H1 (cell line): ENCODE measurements around the gene SLC25A26. TPM values are rescaled to one million over a fixed set of nuclear protein-coding genes. Genes with fewer than 3 reads are reported as not detected.

Source experiments
- CTCF ChIA-PET: fragments of 300-600 bp; sonication (Branson Sonifier 250); formaldehyde crosslinking; loops from one replicate; lab custom pipeline; 2021; ENCODE audit not compliant: partially characterized antibody; lab: Charles Lee
- POLR2A ChIA-PET: fragments of 300-600 bp; sonication (Branson Sonifier 250); formaldehyde crosslinking; loops from one replicate; lab custom pipeline; 2021; ENCODE audit warnings: inconsistent platforms; ENCODE audit not compliant: partially characterized antibody; lab: Charles Lee
- DNase-seq, 2 experiments: peaks; one replicate each; pipeline versions ENCODE4 v3.0.0 to v3.0.0-alpha.2; 2010 to 2022; ENCODE audit warnings: low spot score in 2 of 2, low read depth in 1 of 2, mixed read lengths in 1 of 2
- FAIRE-seq: peaks from 2 replicates; lab custom pipeline; 2011; peaks lifted over from hg19 to GRCh38; lab: Jason Lieb, UNC
- H2AFZ ChIP-seq: 2 replicates; pipeline ENCODE4 v1.8.1; 2012; ENCODE audit warnings: low read length, inconsistent platforms
- H2AK5ac ChIP-seq: 2 replicates; pipeline ENCODE4 v1.6.1; 2013; ENCODE audit warnings: low read depth, low read length
- H2BK120ac ChIP-seq: replicated peaks from 2 replicates; pipeline ENCODE3; 2013; ENCODE audit warnings: low read depth, low read length, inconsistent platforms
- H2BK12ac ChIP-seq: 2 replicates; pipeline ENCODE4 v1.6.1; 2013; ENCODE audit warnings: low read depth, low read length
- H2BK15ac ChIP-seq: 2 replicates; pipeline ENCODE4 v1.6.1; 2013; ENCODE audit warnings: low read length
- H2BK20ac ChIP-seq: 2 replicates; pipeline ENCODE4 v1.6.1; 2013; ENCODE audit warnings: low read length
- H2BK5ac ChIP-seq: 2 replicates; pipeline ENCODE4 v1.6.1; 2013; ENCODE audit warnings: low read depth, low read length
- H3K14ac ChIP-seq: 2 replicates; pipeline ENCODE4 v1.6.1; 2013; ENCODE audit warnings: inconsistent platforms; ENCODE audit not compliant: insufficient read length
- H3K18ac ChIP-seq: 2 replicates; pipeline ENCODE4 v1.6.1; 2013; ENCODE audit warnings: low read length; ENCODE audit errors: extremely low read depth
- H3K23ac ChIP-seq: 2 replicates; pipeline ENCODE4 v1.6.1; 2013; ENCODE audit warnings: inconsistent platforms; ENCODE audit not compliant: insufficient read length
- H3K23me2 ChIP-seq: 2 replicates; pipeline ENCODE4 v1.6.1; 2013; ENCODE audit warnings: low read depth, low read length
- H3K27ac ChIP-seq: 2 replicates; pipeline ENCODE4 v1.6.1; 2011; ENCODE audit warnings: low read depth, low read length, inconsistent platforms
- H3K27me3 ChIP-seq, 4 experiments: replicated peaks in 1 of 4; 1 replicate in 1 of 4; 2 replicates in 3 of 4; pipeline versions ENCODE4 v1.6.1 to v1.8.1; 2011 to 2013; ENCODE audit warnings: low read length in 3 of 4, mild to moderate bottlenecking in 3 of 4, inconsistent platforms in 2 of 4, mixed read lengths in 2 of 4, moderate library complexity in 1 of 4; ENCODE audit not compliant: control insufficient read depth in 3 of 4, insufficient read depth in 3 of 4; ENCODE audit errors: extremely low read depth in 1 of 4
- H3K36me3 ChIP-seq, 4 experiments: 2 replicates each; pipeline versions ENCODE4 v1.6.1 to v1.8.1; 2011 to 2013; ENCODE audit warnings: mild to moderate bottlenecking in 4 of 4, low read length in 3 of 4, moderate library complexity in 2 of 4, control low read depth in 1 of 4, inconsistent platforms in 1 of 4; ENCODE audit not compliant: insufficient read depth in 4 of 4, control insufficient read depth in 2 of 4
- H3K4ac ChIP-seq: replicated peaks from 2 replicates; pipeline ENCODE3; 2013; ENCODE audit warnings: low read length, low read depth, mixed read lengths, inconsistent platforms; ENCODE audit not compliant: insufficient read length
- H3K4me1 ChIP-seq, 4 experiments: replicated peaks in 1 of 4; 1 replicate in 1 of 4; 2 replicates in 3 of 4; pipeline versions ENCODE4 v1.6.1 to v1.8.1; 2011 to 2013; ENCODE audit warnings: low read length in 3 of 4, inconsistent platforms in 2 of 4, mixed read lengths in 1 of 4; ENCODE audit not compliant: insufficient read depth in 4 of 4, control insufficient read depth in 3 of 4
- H3K4me2 ChIP-seq, 2 experiments: 2 replicates each; pipeline versions ENCODE4 v1.6.1 to v1.8.1; 2011 to 2013; ENCODE audit warnings: low read depth in 2 of 2, low read length in 2 of 2, control low read depth in 1 of 2, inconsistent platforms in 1 of 2, mild to moderate bottlenecking in 1 of 2; ENCODE audit not compliant: insufficient read depth in 1 of 2
- H3K4me3 ChIP-seq, 4 experiments: fragments of 200-600, 300-600 bp in 1 of 4; sonication (generic), shearing (Covaris generic), sonication (Bioruptor Twin) in 1 of 4; 2 replicates each; pipeline versions ENCODE4 v1.5.1 to v1.8.1; 2011 to 2016; ENCODE audit warnings: low read length in 4 of 4, low read depth in 3 of 4, control low read depth in 2 of 4, inconsistent platforms in 2 of 4, mild to moderate bottlenecking in 2 of 4, mixed read lengths in 1 of 4, moderate library complexity in 1 of 4; ENCODE audit not compliant: insufficient read depth in 2 of 4; ENCODE audit errors: extremely low read depth in 1 of 4
- H3K56ac ChIP-seq: replicated peaks from 2 replicates; pipeline ENCODE3; 2013; ENCODE audit warnings: low read depth, mild to moderate bottlenecking, mixed read lengths, low read length, inconsistent platforms; ENCODE audit not compliant: insufficient read length
- H3K79me1 ChIP-seq: 2 replicates; pipeline ENCODE4 v1.6.1; 2013; ENCODE audit warnings: low read depth, low read length, control low read depth
- H3K79me2 ChIP-seq, 2 experiments: 2 replicates each; pipeline versions ENCODE4 v1.6.1 to v1.8.1; 2012 to 2013; ENCODE audit warnings: low read length in 2 of 2, mild to moderate bottlenecking in 2 of 2, inconsistent platforms in 1 of 2; ENCODE audit not compliant: insufficient read depth in 2 of 2, control insufficient read depth in 1 of 2
- H3K9ac ChIP-seq, 4 experiments: replicated peaks in 1 of 4; 1 replicate in 1 of 4; 2 replicates in 3 of 4; pipeline versions ENCODE4 v1.6.1 to v1.8.1; 2011 to 2013; ENCODE audit warnings: low read depth in 3 of 4, low read length in 3 of 4, control low read depth in 2 of 4, mild to moderate bottlenecking in 2 of 4, moderate library complexity in 2 of 4, inconsistent platforms in 1 of 4; ENCODE audit errors: extremely low read depth in 1 of 4
- H3K9me3 ChIP-seq, 2 experiments: 2 replicates each; pipeline versions ENCODE4 v1.6.1 to v1.8.1; 2012 to 2013; ENCODE audit warnings: mild to moderate bottlenecking in 2 of 2, moderate library complexity in 2 of 2, control low read depth in 1 of 2, inconsistent platforms in 1 of 2, low read depth in 1 of 2, low read length in 1 of 2, mixed read lengths in 1 of 2; ENCODE audit not compliant: insufficient read depth in 2 of 2
- H4K20me1 ChIP-seq, 2 experiments: replicated peaks in 1 of 2; 2 replicates each; pipeline versions ENCODE3 to v1.8.1; 2011 to 2013; ENCODE audit warnings: inconsistent platforms in 2 of 2, low read length in 2 of 2, mild to moderate bottlenecking in 1 of 2; ENCODE audit not compliant: insufficient read depth in 2 of 2, control insufficient read depth in 1 of 2
- H4K5ac ChIP-seq: 2 replicates; pipeline ENCODE4 v1.6.1; 2013; ENCODE audit warnings: low read length, low read depth, mixed read lengths, inconsistent platforms; ENCODE audit not compliant: insufficient read length
- H4K8ac ChIP-seq: 2 replicates; pipeline ENCODE4 v1.8.0; 2013; ENCODE audit warnings: mild to moderate bottlenecking, moderate library complexity, low read length, inconsistent platforms; ENCODE audit not compliant: insufficient read depth; ENCODE audit errors: extremely low read depth
- H4K91ac ChIP-seq: replicated peaks from 2 replicates; pipeline ENCODE3; 2013; ENCODE audit warnings: low read length, mixed read lengths, inconsistent platforms; ENCODE audit not compliant: insufficient read length
- BCL11A ChIP-seq, 2 experiments: IDR thresholded peaks; one replicate each; pipeline ENCODE4 v1.6.1; 2011; ENCODE audit warnings: low read depth in 2 of 2, low read length in 2 of 2, mild to moderate bottlenecking in 2 of 2
- CEBPB ChIP-seq: IDR thresholded peaks from 2 replicates; pipeline ENCODE4 v1.6.1; 2012; ENCODE audit warnings: low read depth, low read length
- KDM1A ChIP-seq: fragments of 200-600, 300-600 bp; sonication (generic); IDR thresholded peaks from 2 replicates; pipeline ENCODE4 v1.7.1; 2016; ENCODE audit warnings: mild to moderate bottlenecking, low read length, borderline replicate concordance
- NANOG ChIP-seq: IDR thresholded peaks from 2 replicates; pipeline ENCODE4 v1.6.1; 2011; ENCODE audit warnings: low read length, low read depth, mild to moderate bottlenecking, inconsistent platforms; ENCODE audit not compliant: insufficient read depth, poor library complexity, severe bottlenecking
- PHF8 ChIP-seq: fragments of 200-600 bp; sonication (generic); conservative IDR thresholded peaks from 2 replicates; pipeline ENCODE4 v1.7.1; 2012; ENCODE audit warnings: low read depth, mild to moderate bottlenecking, inconsistent platforms, low read length, moderate library complexity
- SIRT6 ChIP-seq: IDR thresholded peaks from one replicate; pipeline ENCODE4 v1.7.1; 2012; ENCODE audit warnings: low read length, inconsistent platforms
- SP4 ChIP-seq: IDR thresholded peaks from 2 replicates; pipeline ENCODE4 v1.6.1; 2012; ENCODE audit warnings: low read length, inconsistent platforms
- SRF ChIP-seq: IDR thresholded peaks from 2 replicates; pipeline ENCODE4 v1.6.1; 2011; ENCODE audit warnings: mild to moderate bottlenecking, low read depth, low read length, moderate library complexity
- WGBS, 2 experiments: shearing (Covaris generic) in 1 of 2; methylation state at CpG; one replicate each; pipeline versions ENCODE4 v1.1.6 to v1.1.7; 2013 to 2015; ENCODE audit warnings: low lambda C conversion rate in 2 of 2, mixed read lengths in 2 of 2, inconsistent platforms in 1 of 2, low coverage in 1 of 2, missing lambda C conversion rate in 1 of 2; ENCODE audit not compliant: insufficient replicate concordance in 2 of 2, insufficient coverage in 1 of 2, insufficient read length in 1 of 2; ENCODE audit errors: extremely low coverage in 1 of 2, missing lambda C conversion rate in 1 of 2; 5-methylcytosine and 5-hydroxymethylcytosine counted together
- polyA plus RNA-seq, 7 experiments: library from polyadenylated mRNA; depleted of rRNA in 3 of 7; stranded (reverse) in 5 of 7; unstranded in 2 of 7; fragments of >200 nt in 5 of 7; fragments of 200-250 nt in 2 of 7; gene quantifications; 1 replicate in 5 of 7; 2 replicates in 1 of 7; 4 replicates in 1 of 7; pipeline versions ENCODE4 v1.2.1 to v1.2.3, GENCODE V29; 2011 to 2013; ENCODE audit warnings: missing spikeins in 2 of 7, mixed read lengths in 2 of 7
- total RNA-seq: library from RNA; stranded (reverse); fragmentation: NEBNext Ultra II Directional; extraction: Animal tissue kit (Norgen Biotek cat#: 25700); gene quantifications from 2 replicates; pipeline ENCODE4 v1.2.1, GENCODE V29; 2021
- TF ChIP-seq, protein P1 (sequence below): IDR thresholded peaks from 2 replicates; pipeline ENCODE4 v1.6.1; 2012; ENCODE audit warnings: inconsistent platforms

The SLC25A26 gene
- total and polyA plus RNA-seq, 2 of the 8 experiments (the other 6 are each of a cell fraction or from before 2014, with no cell fraction given): 30.0 to 37.0 TPM

DNA sequence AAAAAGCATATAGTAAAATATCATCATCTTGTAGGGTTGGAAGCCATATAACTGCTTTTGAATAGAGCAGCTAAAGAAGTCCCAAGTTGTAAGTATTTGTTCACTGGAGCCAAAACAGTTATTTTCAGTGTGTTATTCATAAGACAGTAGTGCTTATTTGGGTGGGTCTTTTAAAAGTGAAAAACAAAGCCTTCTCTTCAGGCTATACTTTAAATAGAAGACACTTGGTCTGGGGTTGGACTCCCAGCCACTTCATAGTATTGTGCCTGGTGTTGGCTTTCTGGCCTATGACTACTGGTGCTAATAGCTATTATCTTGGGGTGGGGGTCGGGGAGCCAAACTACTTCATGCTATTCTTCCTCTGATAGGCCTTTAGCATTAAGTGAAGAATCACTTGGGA, 135.2 kb downstream of the SLC25A26 start:
- no peak overlapping the region for H3K27ac ChIP-seq
- H3K4me2 ChIP-seq: no peak overlapping the region
- no peaks in the 10 kb centered on the region for H3K79me2 ChIP-seq
- H2BK12ac ChIP-seq: no peak overlapping the region
- no peak overlapping the region for H2AK5ac ChIP-seq
- H2AFZ ChIP-seq: no peak overlapping the region
- no peaks in the 10 kb centered on the region for H3K9me3 ChIP-seq
- H3K4me1 ChIP-seq: peaks cover 0 to 8% (median 2%) of the 10 kb centered on the region in 4 experiments; a peak in 2 of 7 replicates
- H3K4me3 ChIP-seq: no peak overlapping the region
- no peaks in the 10 kb centered on the region for H3K23me2 ChIP-seq
- H3K79me1 ChIP-seq: no peaks in the 10 kb centered on the region
- H3K56ac ChIP-seq: no peak overlapping the region
- TF ChIP-seq CEBPB: no peak
- TF ChIP-seq, protein P1, sequence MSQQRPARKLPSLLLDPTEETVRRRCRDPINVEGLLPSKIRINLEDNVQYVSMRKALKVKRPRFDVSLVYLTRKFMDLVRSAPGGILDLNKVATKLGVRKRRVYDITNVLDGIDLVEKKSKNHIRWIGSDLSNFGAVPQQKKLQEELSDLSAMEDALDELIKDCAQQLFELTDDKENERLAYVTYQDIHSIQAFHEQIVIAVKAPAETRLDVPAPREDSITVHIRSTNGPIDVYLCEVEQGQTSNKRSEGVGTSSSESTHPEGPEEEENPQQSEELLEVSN: no peak
- no peak for TF ChIP-seq SIRT6
- no peak for TF ChIP-seq SRF
- TF ChIP-seq NANOG: no peak
- no peak for TF ChIP-seq KDM1A
- TF ChIP-seq SP4: no peak
- no peak for TF ChIP-seq BCL11A (IDR thresholded peaks at IDR 0.05; ENCODE audit: low read depth in 2 of 2, low read length in 2 of 2)
- TF ChIP-seq PHF8: no peak
- H3K27me3 ChIP-seq: no peaks in the 10 kb centered on the region
- H4K91ac ChIP-seq: no peak overlapping the region
- H4K20me1 ChIP-seq: no peaks in the 10 kb centered on the region
- no peak overlapping the region for H3K23ac ChIP-seq
- H3K4ac ChIP-seq: no peak overlapping the region
- no peak overlapping the region for H3K18ac ChIP-seq
- POLR2A ChIA-PET: no interaction called here
- H2BK5ac ChIP-seq: no peak overlapping the region
- DNase-seq (no peak), FAIRE-seq (no peak)
- CTCF ChIA-PET: interaction anchor here (1.9 to 2.6 kb wide), 4 partner anchors 11 to 77 kb away, joined by 6 to 15 read pairs (median 8); no protein-coding TSS in a partner anchor
- no peak overlapping the region for H3K14ac ChIP-seq
- no peak overlapping the region for H3K9ac ChIP-seq
- no peak overlapping the region for H4K8ac ChIP-seq
- WGBS, 2 experiments: 67% methylated on average over 1 of the region's 1 CpG; no CpG with 5 or more reads in 1 of the 2 experiments
- no peak overlapping the region for H4K5ac ChIP-seq
- no peak overlapping the region for H2BK20ac ChIP-seq
- no peak overlapping the region for H2BK15ac ChIP-seq
- H3K36me3 ChIP-seq: no peaks in the 10 kb centered on the region
- no peak overlapping the region for H2BK120ac ChIP-seq
